HEK293 (cell line): Measurements from ENCODE around the gene IQGAP3.

Experiments used
- CTCF ChIA-PET: fragments of 350-600 bp; formaldehyde crosslinking; extraction: SDS; loops from one replicate; lab custom pipeline; 2021; ENCODE audit warnings: antibody characterized with exemption; lab: Yijun Ruan, JAX
- POLR2A ChIA-PET: fragments of 300-600 bp; formaldehyde crosslinking; extraction: SDS; loops from one replicate; lab custom pipeline; 2020; ENCODE audit warnings: antibody characterized with exemption, inconsistent platforms; lab: Yijun Ruan, JAX
- H3K27ac ChIP-seq: fragments of 200-500 bp; sonication (Bioruptor generic); 2 replicates; pipeline ENCODE4 v1.5.1; 2014; ENCODE audit warnings: low read depth, low read length, control low read depth, inconsistent platforms; ENCODE audit errors: extremely low read depth
- H3K36me3 ChIP-seq, 2 experiments: fragments of 200-500 bp in 1 of 2; sonication (Bioruptor generic) in 1 of 2; 1 replicate in 1 of 2; 2 replicates in 1 of 2; pipeline ENCODE4 v1.5.1; 2014 to 2017; ENCODE audit warnings: inconsistent platforms in 2 of 2, low read length in 2 of 2; ENCODE audit not compliant: control insufficient read depth in 2 of 2, insufficient read depth in 1 of 2
- H3K4me1 ChIP-seq: fragments of 200-500 bp; sonication (Bioruptor generic); 2 replicates; pipeline ENCODE4 v1.5.1; 2014; ENCODE audit warnings: mild to moderate bottlenecking, low read length, inconsistent platforms; ENCODE audit not compliant: control insufficient read depth, insufficient read depth
- H3K4me3 ChIP-seq: 2 replicates; pipeline ENCODE4 v1.5.1; 2011; ENCODE audit warnings: low read depth, mild to moderate bottlenecking, control low read depth, low read length, moderate library complexity
- H3K9me3 ChIP-seq: fragments of 200-500 bp; sonication (Bioruptor generic); 2 replicates; pipeline ENCODE4 v1.5.1; 2014; ENCODE audit warnings: low read depth, low read length, inconsistent platforms; ENCODE audit not compliant: control insufficient read depth, insufficient read depth
- BCL11B ChIP-seq: fragments of 450-650 bp; formaldehyde crosslinking; IDR thresholded peaks from 2 replicates; pipeline ENCODE4 v1.5.1; 2016; ENCODE audit warnings: low read depth, missing biosample characterization, missing genetic modification characterization
- GLIS2 ChIP-seq: fragments of 450-650 bp; formaldehyde crosslinking; IDR thresholded peaks from 2 replicates; pipeline ENCODE4 v1.5.1; 2016; ENCODE audit warnings: missing biosample characterization, missing genetic modification characterization
- MZF1 ChIP-seq: fragments of 450-650 bp; formaldehyde crosslinking; IDR thresholded peaks from 2 replicates; pipeline ENCODE4 v1.5.1; 2017; ENCODE audit warnings: missing biosample characterization, missing genetic modification characterization, borderline replicate concordance
- REPIN1 ChIP-seq: fragments of 450-650 bp; formaldehyde crosslinking; IDR thresholded peaks from 2 replicates; pipeline ENCODE4 v1.5.1; 2017; ENCODE audit warnings: missing biosample characterization, missing genetic modification characterization, low read depth
- WT1 ChIP-seq: fragments of 450-650 bp; formaldehyde crosslinking; IDR thresholded peaks from 2 replicates; pipeline ENCODE4 v1.5.1; 2016; ENCODE audit warnings: missing biosample characterization, missing genetic modification characterization
- ZBTB8A ChIP-seq: fragments of 450-650 bp; formaldehyde crosslinking; IDR thresholded peaks from 2 replicates; pipeline ENCODE4 v1.5.1; 2016; ENCODE audit warnings: missing biosample characterization, missing genetic modification characterization
- ZFP69B ChIP-seq: fragments of 450-650 bp; formaldehyde crosslinking; IDR thresholded peaks from 2 replicates; pipeline ENCODE4 v1.5.1; 2016; ENCODE audit warnings: missing biosample characterization, missing genetic modification characterization
- ZNF112 ChIP-seq: fragments of 450-650 bp; formaldehyde crosslinking; IDR thresholded peaks from 2 replicates; pipeline ENCODE4 v1.5.0; 2017; ENCODE audit warnings: missing biosample characterization, missing genetic modification characterization
- ZNF155 ChIP-seq: fragments of 450-650 bp; formaldehyde crosslinking; IDR thresholded peaks from 2 replicates; pipeline ENCODE4 v1.5.1; 2016; ENCODE audit warnings: missing biosample characterization, missing genetic modification characterization
- ZNF16 ChIP-seq: fragments of 450-650 bp; formaldehyde crosslinking; IDR thresholded peaks from 2 replicates; pipeline ENCODE4 v1.5.1; 2016; ENCODE audit warnings: low read depth, missing biosample characterization, missing genetic modification characterization
- ZNF2 ChIP-seq: fragments of 450-650 bp; formaldehyde crosslinking; IDR thresholded peaks from 2 replicates; pipeline ENCODE4 v1.5.1; 2016; ENCODE audit warnings: missing biosample characterization, missing genetic modification characterization
- ZNF37A ChIP-seq: fragments of 450-650 bp; IDR thresholded peaks from 2 replicates; pipeline ENCODE4 v1.5.1; 2018; ENCODE audit warnings: missing biosample characterization, missing genetic modification characterization
- ZNF530 ChIP-seq: fragments of 450-650 bp; formaldehyde crosslinking; IDR thresholded peaks from 2 replicates; pipeline ENCODE4 v1.5.1; 2016; ENCODE audit warnings: low read depth, missing biosample characterization, missing genetic modification characterization
- ZNF596 ChIP-seq: fragments of 450-650 bp; IDR thresholded peaks from 2 replicates; pipeline ENCODE4 v1.5.0; 2018; ENCODE audit warnings: missing biosample characterization, mild to moderate bottlenecking, missing genetic modification characterization, moderate library complexity
- ZNF610 ChIP-seq: fragments of 450-650 bp; formaldehyde crosslinking; IDR thresholded peaks from 2 replicates; pipeline ENCODE4 v1.5.1; 2016; ENCODE audit warnings: missing biosample characterization, missing genetic modification characterization, borderline replicate concordance
- ZNF670 ChIP-seq: fragments of 450-650 bp; formaldehyde crosslinking; IDR thresholded peaks from 2 replicates; pipeline ENCODE4 v1.5.1; 2016; ENCODE audit warnings: missing biosample characterization, missing genetic modification characterization, low read depth
- ZNF701 ChIP-seq: fragments of 450-650 bp; formaldehyde crosslinking; IDR thresholded peaks from 2 replicates; pipeline ENCODE4 v1.5.1; 2016; ENCODE audit warnings: missing biosample characterization, missing genetic modification characterization
- ZNF76 ChIP-seq: fragments of 450-650 bp; formaldehyde crosslinking; IDR thresholded peaks from 2 replicates; pipeline ENCODE4; 2016; ENCODE audit warnings: low read depth, missing biosample characterization, missing genetic modification characterization, borderline replicate concordance
- ZNF843 ChIP-seq: fragments of 450-650 bp; formaldehyde crosslinking; IDR thresholded peaks from 2 replicates; pipeline ENCODE4 v1.5.1; 2016; ENCODE audit warnings: missing biosample characterization, missing genetic modification characterization
- ZSCAN5A ChIP-seq: fragments of 450-650 bp; formaldehyde crosslinking; IDR thresholded peaks from 2 replicates; pipeline ENCODE4 v1.5.1; 2016; ENCODE audit warnings: missing biosample characterization, missing genetic modification characterization
- TF ChIP-seq, protein P1 (sequence below): fragments of 450-650 bp; formaldehyde crosslinking; IDR thresholded peaks from 2 replicates; pipeline ENCODE4 v1.5.1; 2016; ENCODE audit warnings: missing biosample characterization, missing genetic modification characterization
- TF ChIP-seq, protein P2 (sequence below): fragments of 450-650 bp; formaldehyde crosslinking; IDR thresholded peaks from 2 replicates; pipeline ENCODE4 v1.5.1; 2016; ENCODE audit warnings: missing biosample characterization, missing genetic modification characterization
- TF ChIP-seq, protein P3 (sequence below): fragments of 450-650 bp; formaldehyde crosslinking; IDR thresholded peaks from 2 replicates; pipeline ENCODE4 v1.5.1; 2017; ENCODE audit warnings: missing biosample characterization, missing genetic modification characterization

The IQGAP3 gene

DNA sequence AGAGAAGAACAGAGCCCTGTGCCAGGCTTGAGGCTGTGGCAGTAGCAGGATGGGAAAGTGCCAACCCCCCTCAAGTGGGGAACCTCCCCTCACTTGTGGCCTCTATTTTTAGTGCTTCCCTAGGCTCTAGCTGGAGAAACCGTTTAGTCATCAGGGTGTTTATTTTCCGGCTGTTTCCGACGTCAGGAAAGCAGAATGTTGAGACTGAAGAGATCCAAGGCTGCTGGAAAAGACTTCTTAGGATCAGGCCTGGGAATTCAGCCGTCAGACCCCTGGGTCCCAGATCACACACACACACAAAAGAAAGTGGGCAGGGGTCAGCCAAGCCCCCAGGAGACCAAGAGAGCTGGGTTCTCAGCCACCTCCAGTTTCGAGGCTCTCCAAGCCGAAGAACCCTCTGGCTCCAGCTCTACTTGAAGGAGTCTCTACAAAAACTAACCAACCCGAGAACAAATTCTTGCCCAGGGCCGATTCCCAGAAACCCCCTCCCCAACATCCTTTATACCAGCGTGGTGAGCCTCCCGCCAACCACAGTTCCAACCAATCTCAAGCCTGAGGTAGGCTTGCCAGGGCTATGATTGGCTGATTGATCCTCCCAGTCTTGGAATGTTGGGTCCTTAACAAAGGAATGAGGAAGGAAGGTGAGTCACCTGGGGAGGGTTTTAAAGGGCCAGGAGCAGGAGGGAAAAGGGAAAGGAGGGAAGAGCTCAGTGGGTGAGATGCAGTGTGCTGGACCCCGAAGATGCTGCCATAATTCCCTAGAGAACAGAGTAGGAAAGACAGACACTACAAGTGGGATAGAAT, 69.3 kb downstream of the IQGAP3 start (continued):
- TF ChIP-seq ZNF76 (tag by site-specific recombination) (peak; percentile 57; the same call in 1 of the 2 replicates), WT1 (tag by site-specific recombination) (0 out of 2 replicates have a peak, but pooled peaks have one; percentile 22), ZNF670 (no peak), ZNF16 (tag by site-specific recombination) (no peak)
- TF ChIP-seq, protein P1, sequence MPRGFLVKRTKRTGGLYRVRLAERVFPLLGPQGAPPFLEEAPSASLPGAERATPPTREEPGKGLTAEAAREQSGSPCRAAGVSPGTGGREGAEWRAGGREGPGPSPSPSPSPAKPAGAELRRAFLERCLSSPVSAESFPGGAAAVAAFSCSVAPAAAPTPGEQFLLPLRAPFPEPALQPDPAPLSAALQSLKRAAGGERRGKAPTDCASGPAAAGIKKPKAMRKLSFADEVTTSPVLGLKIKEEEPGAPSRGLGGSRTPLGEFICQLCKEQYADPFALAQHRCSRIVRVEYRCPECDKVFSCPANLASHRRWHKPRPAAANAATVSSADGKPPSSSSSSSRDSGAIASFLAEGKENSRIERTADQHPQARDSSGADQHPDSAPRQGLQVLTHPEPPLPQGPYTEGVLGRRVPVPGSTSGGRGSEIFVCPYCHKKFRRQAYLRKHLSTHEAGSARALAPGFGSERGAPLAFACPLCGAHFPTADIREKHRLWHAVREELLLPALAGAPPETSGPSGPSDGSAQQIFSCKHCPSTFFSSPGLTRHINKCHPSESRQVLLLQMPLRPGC: peak; percentile 91

- POLR2A ChIA-PET: interaction anchor here (2.5 kb wide), 1 partner anchor 11 kb away, joined by 20 read pairs; no protein-coding TSS in a partner anchor
- H3K4me1 ChIP-seq: peaks cover 9% of the 10 kb centered on the region
- CTCF ChIA-PET: interaction anchor here (1.6 to 3.4 kb wide), 3 partner anchors 11 to 44 kb away, joined by 9 to 14 read pairs (median 14); no protein-coding TSS in a partner anchor
- H3K36me3 ChIP-seq: no peaks in the 10 kb centered on the region
- H3K9me3 ChIP-seq: no peaks in the 10 kb centered on the region
- no peak for TF ChIP-seq ZNF112 (tag by site-specific recombination)
- no peak overlapping the region for H3K4me3 ChIP-seq
- H3K27ac ChIP-seq: no peak overlapping the region
These were observed 69.9 kb downstream of the IQGAP3 start for GRCh38 chr1:156502391-156502893.

DNA sequence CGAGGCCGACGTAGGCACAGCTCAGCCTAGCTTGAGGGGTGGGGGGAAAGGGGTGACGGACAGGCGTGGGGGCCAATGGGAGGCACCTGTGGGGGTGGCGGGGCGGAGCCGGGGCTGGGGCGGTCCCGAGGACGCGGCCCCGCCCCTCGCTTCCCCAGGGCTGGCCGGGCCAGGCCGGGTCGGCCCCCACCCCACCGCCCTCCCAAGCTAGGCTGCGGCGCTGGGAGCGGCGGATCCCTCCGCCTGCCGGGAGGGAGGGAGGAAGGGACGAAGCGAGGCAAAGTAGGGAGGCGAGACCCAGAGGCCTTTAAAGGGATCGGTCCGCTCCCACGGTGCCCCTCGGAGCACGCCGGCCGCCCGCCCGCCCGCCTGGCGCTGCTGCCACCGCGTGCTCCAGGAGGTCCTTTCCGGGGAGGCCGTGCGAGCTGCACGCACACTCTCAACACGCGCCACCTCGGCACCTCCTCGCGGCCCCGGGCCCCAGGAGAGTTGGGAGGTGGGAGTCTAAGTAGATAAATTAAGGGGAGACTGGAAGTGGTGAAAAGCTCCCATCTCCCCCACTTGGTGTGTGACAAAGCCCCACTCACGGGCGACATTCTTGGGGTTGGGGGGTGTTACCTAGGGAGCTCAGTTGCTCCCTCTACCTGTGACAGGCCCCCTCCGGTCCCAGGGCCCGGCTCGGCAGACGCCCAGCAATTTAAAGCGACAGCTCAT, 71.4 kb downstream of the IQGAP3 start:
- Histone ChIP-seq H3K36me3 (no peaks in the 10 kb centered on the region), H3K4me1 (peaks cover 9% of the 10 kb centered on the region), H3K4me3 (peak overlapping the region; percentile 69), H3K9me3 (no peaks in the 10 kb centered on the region), H3K27ac (peak overlapping the region; percentile 92)
- CTCF ChIA-PET: interaction anchor here (0.6 to 3.4 kb wide), 14 partner anchors 10 to 206 kb away, joined by 3 to 14 read pairs (median 4); no protein-coding TSS in a partner anchor
- POLR2A ChIA-PET: interaction anchor here (0.5 to 2.5 kb wide), 17 partner anchors 10 to 218 kb away, joined by 3 to 36 read pairs (median 4); partner anchors contain the start of genes GPATCH4, NAXE and SMG5
- 0 out of 2 replicates have a peak, but pooled peaks have one; percentile 51 for TF ChIP-seq REPIN1 (tag by site-specific recombination)
- TF ChIP-seq MZF1: 0 out of 2 replicates have a peak, but pooled peaks have one; percentile 21
- TF ChIP-seq, protein P2, sequence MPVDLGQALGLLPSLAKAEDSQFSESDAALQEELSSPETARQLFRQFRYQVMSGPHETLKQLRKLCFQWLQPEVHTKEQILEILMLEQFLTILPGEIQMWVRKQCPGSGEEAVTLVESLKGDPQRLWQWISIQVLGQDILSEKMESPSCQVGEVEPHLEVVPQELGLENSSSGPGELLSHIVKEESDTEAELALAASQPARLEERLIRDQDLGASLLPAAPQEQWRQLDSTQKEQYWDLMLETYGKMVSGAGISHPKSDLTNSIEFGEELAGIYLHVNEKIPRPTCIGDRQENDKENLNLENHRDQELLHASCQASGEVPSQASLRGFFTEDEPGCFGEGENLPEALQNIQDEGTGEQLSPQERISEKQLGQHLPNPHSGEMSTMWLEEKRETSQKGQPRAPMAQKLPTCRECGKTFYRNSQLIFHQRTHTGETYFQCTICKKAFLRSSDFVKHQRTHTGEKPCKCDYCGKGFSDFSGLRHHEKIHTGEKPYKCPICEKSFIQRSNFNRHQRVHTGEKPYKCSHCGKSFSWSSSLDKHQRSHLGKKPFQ: no peak
- peak; percentile 96 for TF ChIP-seq ZNF610 (tag by site-specific recombination)
- TF ChIP-seq GLIS2 (tag by site-specific recombination): peak; percentile 99
- TF ChIP-seq ZNF37A (tag by site-specific recombination): no peak
- TF ChIP-seq ZNF2 (tag by site-specific recombination): peak; percentile 82
- no peak for TF ChIP-seq ZNF155 (tag by site-specific recombination)
- peak; percentile 38; the same call in 1 of the 2 replicates for TF ChIP-seq ZNF843 (tag by site-specific recombination)
- no peak for TF ChIP-seq ZNF530
- peak; percentile 90 for TF ChIP-seq ZBTB8A (tag by site-specific recombination)
- TF ChIP-seq, protein P3, sequence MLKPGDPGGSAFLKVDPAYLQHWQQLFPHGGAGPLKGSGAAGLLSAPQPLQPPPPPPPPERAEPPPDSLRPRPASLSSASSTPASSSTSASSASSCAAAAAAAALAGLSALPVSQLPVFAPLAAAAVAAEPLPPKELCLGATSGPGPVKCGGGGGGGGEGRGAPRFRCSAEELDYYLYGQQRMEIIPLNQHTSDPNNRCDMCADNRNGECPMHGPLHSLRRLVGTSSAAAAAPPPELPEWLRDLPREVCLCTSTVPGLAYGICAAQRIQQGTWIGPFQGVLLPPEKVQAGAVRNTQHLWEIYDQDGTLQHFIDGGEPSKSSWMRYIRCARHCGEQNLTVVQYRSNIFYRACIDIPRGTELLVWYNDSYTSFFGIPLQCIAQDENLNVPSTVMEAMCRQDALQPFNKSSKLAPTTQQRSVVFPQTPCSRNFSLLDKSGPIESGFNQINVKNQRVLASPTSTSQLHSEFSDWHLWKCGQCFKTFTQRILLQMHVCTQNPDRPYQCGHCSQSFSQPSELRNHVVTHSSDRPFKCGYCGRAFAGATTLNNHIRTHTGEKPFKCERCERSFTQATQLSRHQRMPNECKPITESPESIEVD (tag by site-specific recombination): no peak
- TF ChIP-seq ZSCAN5A: peak; percentile 94
- TF ChIP-seq ZNF596: peak; percentile 4; the same call in 1 of the 2 replicates
- no peak; the same call in 1 of the 2 replicates for TF ChIP-seq ZFP69B
- TF ChIP-seq ZNF701 (tag by site-specific recombination): no peak
- peak; percentile 92 for TF ChIP-seq BCL11B
